ENCODE measurements around the gene DHRS9. TPM values are rescaled to one million over a fixed set of nuclear protein-coding genes. Genes with fewer than 3 reads are reported as not detected.

DHRS9 gene
- total and polyA plus RNA-seq, 2 donors from 2014 or later = 2.2 TPM; not detected in 1

- H3K27me3 ChIP-seq (ENCODE audit: control insufficient read depth, insufficient read depth, low read length) = no peaks in the 10 kb centered on the region
- DNase-seq = no peak
- no peak overlapping the region for H3K4me3 ChIP-seq (ENCODE audit: low read length in 3 of 3)
- FAIRE-seq = no peak
- TF ChIP-seq CTCF (IDR thresholded peaks at IDR 0.05; ENCODE audit: borderline replicate concordance, extremely low read depth, insufficient read depth) = no peak
- H3K9me3 ChIP-seq (ENCODE audit: control insufficient read depth in 2 of 3, insufficient read depth in 1 of 3, low read length in 3 of 3) = no peaks in the 10 kb centered on the region
- H3K4me1 ChIP-seq (ENCODE audit: control insufficient read depth in 2 of 3, insufficient read depth in 2 of 3, low read depth in 1 of 3, low read length in 3 of 3) = peaks cover 0 to 3% (median 0%) of the 10 kb centered on the region in 3 donors
- no peak overlapping the region for H3K9ac ChIP-seq (ENCODE audit: low read length in 3 of 3)
- no peaks in the 10 kb centered on the region for H3K36me3 ChIP-seq (ENCODE audit: control insufficient read depth in 2 of 3, insufficient read depth in 3 of 3, low read length in 3 of 3)
- no peak overlapping the region for H3K27ac ChIP-seq (ENCODE audit: low read depth in 2 of 2, low read length in 2 of 2)
- intact Hi-C loops (cut with DNase I) = no loop called here
Observed at GRCh38 chr2:169112841-169113240, 43.5 kb downstream of the DHRS9 start.

- H3K36me3 ChIP-seq (ENCODE audit: control insufficient read depth in 2 of 3, insufficient read depth in 3 of 3, low read length in 3 of 3) = no peaks in the 10 kb centered on the region
- no peak overlapping the region for H3K27ac ChIP-seq (ENCODE audit: low read depth in 2 of 2, low read length in 2 of 2)
- no peaks in the 10 kb centered on the region for H3K27me3 ChIP-seq (ENCODE audit: control insufficient read depth, insufficient read depth, low read length)
- no peak for FAIRE-seq
- peaks cover 0 to 3% (median 0%) of the 10 kb centered on the region in 3 donors for H3K4me1 ChIP-seq (ENCODE audit: control insufficient read depth in 2 of 3, insufficient read depth in 2 of 3, low read depth in 1 of 3, low read length in 3 of 3)
- TF ChIP-seq CTCF (IDR thresholded peaks at IDR 0.05; ENCODE audit: borderline replicate concordance, extremely low read depth, insufficient read depth) = no peak
- intact Hi-C loops (cut with DNase I) = no loop called here
- no peak for DNase-seq
- H3K9ac ChIP-seq (ENCODE audit: low read length in 3 of 3) = no peak overlapping the region
- H3K4me3 ChIP-seq (ENCODE audit: low read length in 3 of 3) = no peak overlapping the region
- H3K9me3 ChIP-seq (ENCODE audit: control insufficient read depth in 2 of 3, insufficient read depth in 1 of 3, low read length in 3 of 3) = no peaks in the 10 kb centered on the region
Observed at GRCh38 chr2:169114056-169114455, 44.7 kb downstream of the DHRS9 start.

- H3K9ac ChIP-seq (ENCODE audit: low read length in 3 of 3) = no peak overlapping the region
- no peaks in the 10 kb centered on the region for H3K9me3 ChIP-seq (ENCODE audit: control insufficient read depth in 2 of 3, insufficient read depth in 1 of 3, low read length in 3 of 3)
- no peaks in the 10 kb centered on the region for H3K27me3 ChIP-seq (ENCODE audit: control insufficient read depth, insufficient read depth, low read length)
- no peak overlapping the region for H3K27ac ChIP-seq (ENCODE audit: low read depth in 2 of 2, low read length in 2 of 2)
- H3K4me1 ChIP-seq (ENCODE audit: control insufficient read depth in 2 of 3, insufficient read depth in 2 of 3, low read depth in 1 of 3, low read length in 3 of 3) = no peaks in the 10 kb centered on the region
- no peak for FAIRE-seq
- H3K4me3 ChIP-seq (ENCODE audit: low read length in 3 of 3) = no peak overlapping the region
- DNase-seq = no peak
- no peak for TF ChIP-seq CTCF (IDR thresholded peaks at IDR 0.05; ENCODE audit: borderline replicate concordance, extremely low read depth, insufficient read depth)
- intact Hi-C loops (cut with DNase I) = no loop called here
- no peaks in the 10 kb centered on the region for H3K36me3 ChIP-seq (ENCODE audit: control insufficient read depth in 2 of 3, insufficient read depth in 3 of 3, low read length in 3 of 3)
Observed at GRCh38 chr2:169116327-169116726, 47.0 kb downstream of the DHRS9 start.

- no peak for TF ChIP-seq CTCF (IDR thresholded peaks at IDR 0.05; ENCODE audit: borderline replicate concordance, extremely low read depth, insufficient read depth)
- no peak for DNase-seq
- intact Hi-C loops (cut with DNase I) = no loop called here
- FAIRE-seq = no peak
- Histone ChIP-seq H3K4me3 (ENCODE audit: low read length in 3 of 3) (no peak overlapping the region), H3K9ac (ENCODE audit: low read length in 3 of 3) (no peak overlapping the region), H3K9me3 (ENCODE audit: control insufficient read depth in 2 of 3, insufficient read depth in 1 of 3, low read length in 3 of 3) (no peaks in the 10 kb centered on the region), H3K36me3 (ENCODE audit: control insufficient read depth in 2 of 3, insufficient read depth in 3 of 3, low read length in 3 of 3) (no peaks in the 10 kb centered on the region), H3K27ac (ENCODE audit: low read depth in 2 of 2, low read length in 2 of 2) (no peak overlapping the region), H3K4me1 (ENCODE audit: control insufficient read depth in 2 of 3, insufficient read depth in 2 of 3, low read depth in 1 of 3, low read length in 3 of 3) (no peaks in the 10 kb centered on the region), H3K27me3 (ENCODE audit: control insufficient read depth, insufficient read depth, low read length) (no peaks in the 10 kb centered on the region)
Observed at GRCh38 chr2:169116993-169117392, 47.6 kb downstream of the DHRS9 start.
